Caki2 (cell line): Measurements from ENCODE around the gene GLRX5. TPM values are rescaled to one million over a fixed set of nuclear protein-coding genes. Genes with fewer than 3 reads are reported as not detected.
"Not testable (repeated sequence)": the region's sequence is repeated elsewhere in the genome, so short reads cannot be mapped to it uniquely, and the experiment has no call there.

Experiments used
- DNase-seq: peaks from one replicate; pipeline ENCODE4 v3.0.0-alpha.2; 2015; ENCODE audit warnings: low read depth
- in situ Hi-C: cut with HindIII; loops from 2 replicates; pipeline ENCODE4 v1.10.0; 2016; ENCODE audit warnings: low sequenced_read_pairs, low pct_unique_long_range_greater_than_20kb, mixed read lengths
- total RNA-seq: library from RNA; depleted of rRNA; stranded (reverse); fragments of >200 nt; shearing (Covaris generic); gene quantifications from 2 replicates; pipeline ENCODE4 v1.2.3, GENCODE V29; 2014; ENCODE audit warnings: low replicate concordance; rRNA removed

GLRX5 gene
- total RNA-seq, 1 experiment from 2014 or later, result 41.8 TPM

GRCh38 chr14:95569440-95569839, 34.6 kb downstream of the GLRX5 start:
- in situ Hi-C loops, result no loop called here
- DNase-seq, result no peak

GRCh38 chr14:95573313-95573712, 38.5 kb downstream of the GLRX5 start:
- no peak for DNase-seq
- in situ Hi-C loops, result no loop called here

- no peak for DNase-seq
- in situ Hi-C loops, result no loop called here
Observed at GRCh38 chr14:95575840-95576473, 41.1 kb downstream of the GLRX5 start.

- DNase-seq, result no peak
- in situ Hi-C loops, result no loop called here
Observed at GRCh38 chr14:95577067-95577800, 42.4 kb downstream of the GLRX5 start.

- DNase-seq, result peak; percentile 30
- in situ Hi-C loops, result no loop called here
Observed at GRCh38 chr14:95577870-95578269, 43.0 kb downstream of the GLRX5 start.

GRCh38 chr14:95583836-95584617, 49.2 kb downstream of the GLRX5 start:
- DNase-seq, in situ Hi-C loops: not testable (repeated sequence)

GRCh38 chr14:95585953-95586620, 51.2 kb downstream of the GLRX5 start:
- in situ Hi-C loops, result no loop called here
- no peak for DNase-seq

- in situ Hi-C loops, DNase-seq: not testable (repeated sequence)
Observed at GRCh38 chr14:95591182-95591581, 56.3 kb downstream of the GLRX5 start.

Other genes with a start within 250 kb of the GLRX5 start
- 4.3 and 6.0 TPM in 2 replicates for gene CLMN, start 215.1 kb upstream of the GLRX5 start, total RNA-seq
- 1.0 and 1.3 TPM in 2 replicates for gene SYNE3, start 18.4 kb upstream of the GLRX5 start, total RNA-seq
- not detected in 2 replicates for gene TCL1B, start 151.4 kb downstream of the GLRX5 start, total RNA-seq
- gene TCL1A, start 179.1 kb downstream of the GLRX5 start, total RNA-seq, result not detected in 2 replicates